Islet precursor cell (in vitro differentiated cells): ENCODE results near the gene COPS8.

Experiments used
- DNase-seq: peaks from one replicate; pipeline ENCODE4 v3.0.0-alpha.2; 2018

The COPS8 gene

GRCh38 chr2:237101118-237101979, 15.7 kb downstream of the COPS8 start:
- DNase-seq, result no peak

- DNase-seq, result no peak
These were observed 16.7 kb downstream of the COPS8 start for GRCh38 chr2:237102428-237102827.

DNA sequence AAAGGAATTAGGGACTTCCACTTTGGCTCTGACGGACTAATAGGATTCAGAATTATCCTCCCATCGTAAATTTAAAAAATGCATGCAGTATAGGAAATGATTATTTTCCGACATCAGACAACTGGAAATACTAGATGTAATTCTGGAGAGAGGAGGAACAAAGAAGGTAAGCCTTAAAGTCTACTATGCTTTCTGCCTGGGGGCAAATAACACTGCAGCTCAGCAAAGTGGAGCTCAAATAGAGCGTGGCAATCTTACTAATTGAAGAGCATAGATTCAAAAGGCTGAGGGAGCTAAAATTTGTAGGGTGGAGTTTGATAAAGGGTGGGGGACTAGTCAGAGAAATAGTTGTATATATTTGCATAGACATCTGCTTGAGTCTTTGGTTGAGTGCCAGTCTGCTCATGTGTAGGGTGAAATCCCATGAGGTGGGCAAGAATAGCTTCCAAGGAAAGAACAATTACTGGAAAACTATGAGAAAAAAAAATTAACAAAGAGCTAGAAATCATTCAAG, 23.8 kb downstream of the COPS8 start:
- DNase-seq, result no peak

GRCh38 chr2:237113026-237113795, 27.5 kb downstream of the COPS8 start:
- no peak for DNase-seq

DNA sequence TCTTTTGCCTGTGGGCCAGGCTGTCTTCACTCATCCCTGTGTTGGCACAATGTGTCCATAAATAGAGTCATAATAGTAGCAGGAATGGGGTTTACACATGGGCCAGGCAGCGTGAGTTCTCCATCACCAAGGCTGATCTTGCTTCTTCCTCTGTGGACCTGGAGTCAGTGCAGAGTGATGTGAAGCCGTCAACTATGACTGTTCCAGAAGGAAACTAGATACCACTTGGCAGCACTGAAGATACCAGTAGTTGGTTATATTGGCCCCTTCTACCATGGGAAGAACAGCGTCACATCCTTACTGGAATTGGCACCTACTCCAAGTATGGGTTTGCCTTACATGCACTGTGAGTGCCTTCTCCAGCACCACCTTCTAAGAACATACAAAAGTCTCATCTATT, 30.2 kb downstream of the COPS8 start:
- DNase-seq, result no peak

GRCh38 chr2:237116431-237116830, 30.7 kb downstream of the COPS8 start:
- DNase-seq, result no peak

DNA sequence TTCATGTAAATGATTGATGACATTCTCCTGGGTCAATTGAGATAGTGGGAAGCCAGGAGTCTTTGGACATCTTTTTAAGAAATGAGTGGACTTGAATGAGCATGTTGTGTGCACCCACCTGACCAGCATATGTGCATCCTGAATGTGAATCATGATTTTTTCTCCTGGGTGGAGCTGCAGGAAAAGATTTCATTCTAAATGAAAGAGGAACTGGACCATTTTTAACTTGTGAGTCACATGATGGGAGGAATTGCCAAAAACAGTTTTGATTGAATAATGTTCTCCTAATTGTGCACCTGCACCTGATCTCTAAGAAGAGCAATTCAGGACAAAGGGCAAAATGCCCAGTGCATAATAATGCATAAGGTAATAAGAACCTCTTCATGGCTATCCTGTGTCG, 32.3 kb downstream of the COPS8 start:
- DNase-seq, result no peak

- DNase-seq, result no peak
These were observed 33.0 kb downstream of the COPS8 start for GRCh38 chr2:237118561-237119155.

DNA sequence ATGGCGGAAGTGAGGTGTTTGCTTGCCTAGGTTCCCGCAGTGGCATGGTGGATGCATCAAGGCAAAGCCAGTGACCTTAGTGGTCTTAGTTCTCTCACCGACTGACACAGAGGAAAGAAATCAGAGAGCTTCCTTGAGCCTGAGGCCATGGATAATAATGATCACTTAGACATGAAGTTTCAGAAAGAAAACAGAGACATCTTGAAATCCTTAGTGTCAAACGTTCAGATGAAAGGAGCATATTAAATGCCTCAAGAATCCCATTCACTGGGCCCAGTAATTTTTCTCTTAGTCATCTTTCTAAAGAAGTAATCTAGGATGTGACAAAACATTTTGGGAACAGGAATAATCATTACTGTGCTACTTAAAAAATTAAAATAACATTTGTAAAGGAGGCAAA, 35.2 kb downstream of the COPS8 start:
- no peak for DNase-seq

DNA sequence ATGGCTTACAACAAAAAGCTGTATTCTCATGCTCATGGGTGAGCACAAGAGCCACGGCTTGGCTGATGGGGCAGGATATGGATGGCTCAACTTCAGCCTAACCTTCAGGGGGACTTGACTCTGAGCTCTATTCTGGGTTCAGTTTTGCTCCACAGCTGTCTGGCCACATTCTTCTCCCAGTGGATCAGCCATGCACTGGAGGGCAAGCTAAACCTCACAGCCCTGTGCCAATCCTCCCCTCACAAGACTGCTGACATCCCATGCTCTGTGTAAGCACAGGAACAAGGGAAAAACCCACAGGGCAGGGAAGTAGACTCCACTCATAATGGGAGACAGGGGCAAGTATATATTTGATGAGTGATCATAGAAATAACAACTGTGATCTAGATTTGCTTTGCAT, 35.6 kb downstream of the COPS8 start:
- no peak for DNase-seq

DNA sequence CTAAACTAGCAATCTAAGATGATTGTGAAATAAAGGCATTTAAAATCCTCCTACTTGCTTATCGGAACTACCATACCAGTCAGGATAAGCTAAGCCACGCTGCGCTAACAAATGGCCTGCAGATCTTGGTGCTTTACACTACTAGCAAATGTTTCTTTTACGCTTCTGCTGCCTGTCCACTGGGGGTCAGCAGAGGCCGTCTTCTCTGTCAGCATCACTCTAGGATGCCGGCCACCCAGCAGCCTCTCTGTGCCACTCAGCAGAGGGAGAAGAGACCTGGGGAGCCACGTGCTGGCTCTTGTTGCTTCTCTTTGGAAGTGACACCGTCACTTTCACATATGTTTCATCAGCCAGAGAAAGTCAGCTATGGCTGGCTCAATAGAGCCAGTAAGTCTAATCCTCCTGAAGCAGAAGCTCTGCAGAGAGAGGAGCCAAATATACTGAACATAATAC, 36.6 kb downstream of the COPS8 start:
- DNase-seq, result peak; percentile 90

DNA sequence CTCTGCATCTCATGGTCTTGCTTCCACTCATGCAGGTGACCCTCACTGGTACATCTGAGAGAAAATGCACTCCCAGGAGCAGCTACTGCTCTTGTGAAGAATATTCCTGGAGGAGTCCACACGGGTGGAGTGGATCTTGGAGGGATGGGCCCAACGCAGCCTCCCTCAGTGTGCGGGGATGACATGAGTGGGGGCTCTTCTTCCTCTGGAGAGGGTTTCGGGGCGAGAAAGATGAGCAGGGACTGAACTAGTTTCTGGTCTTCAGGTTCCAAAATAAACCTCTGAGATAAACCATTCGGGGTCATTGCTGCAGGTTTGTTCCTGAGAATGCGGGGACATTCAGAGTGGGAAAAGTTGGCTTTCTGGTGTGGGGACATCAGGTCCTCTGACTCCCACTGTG, 39.1 kb downstream of the COPS8 start:
- no peak for DNase-seq

DNA sequence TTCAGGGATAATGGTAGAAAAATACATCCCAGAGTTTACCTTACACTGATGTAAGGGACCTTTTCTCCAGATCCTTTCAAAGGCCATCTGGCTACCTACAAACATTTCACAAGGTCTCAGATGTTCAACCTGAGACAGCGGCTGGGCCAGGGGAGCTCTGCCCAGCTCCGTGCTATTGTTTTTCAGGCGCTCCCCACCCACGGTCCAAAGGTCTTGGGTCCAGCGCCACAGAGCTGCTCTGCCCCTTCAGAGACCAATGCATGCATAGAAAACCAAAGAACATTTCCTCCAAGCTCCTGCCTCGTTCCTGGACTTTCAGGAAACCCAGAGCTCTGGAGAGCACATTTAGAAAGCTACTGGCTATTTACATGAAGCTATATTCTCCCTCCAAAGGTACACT, 40.3 kb downstream of the COPS8 start:
- no peak for DNase-seq

DNA sequence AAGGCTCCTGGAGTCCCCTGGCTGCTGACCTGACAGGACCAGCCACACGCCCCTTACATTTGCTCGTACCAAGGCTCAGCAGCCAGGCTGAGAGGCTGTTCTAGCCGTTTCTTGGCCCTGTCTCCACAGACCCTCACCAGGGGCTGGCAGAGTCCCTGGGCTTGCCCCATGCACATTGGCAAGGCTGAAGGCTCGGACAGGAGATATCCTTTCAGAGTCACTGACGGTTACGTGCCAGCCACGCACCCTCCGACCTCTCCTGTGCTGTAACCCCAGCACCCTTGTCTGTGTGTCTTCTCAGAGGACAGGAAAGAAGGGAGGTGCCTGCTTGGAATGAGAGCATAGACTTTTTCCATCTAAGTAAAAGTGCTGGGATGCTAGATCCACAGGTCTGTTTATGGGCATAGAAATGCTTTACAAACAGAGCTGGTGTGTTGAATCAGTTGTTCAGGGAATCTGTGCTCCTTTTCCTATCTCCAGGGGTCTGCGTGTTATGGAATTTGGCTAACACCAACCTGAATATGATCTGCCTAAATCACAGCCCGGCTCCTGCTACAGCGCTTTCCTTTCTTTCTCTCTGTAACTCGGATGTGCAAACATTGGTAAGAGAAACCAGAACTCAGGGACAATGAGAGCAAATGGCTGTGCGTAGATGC, 41.0 kb downstream of the COPS8 start:
- no peak for DNase-seq

DNA sequence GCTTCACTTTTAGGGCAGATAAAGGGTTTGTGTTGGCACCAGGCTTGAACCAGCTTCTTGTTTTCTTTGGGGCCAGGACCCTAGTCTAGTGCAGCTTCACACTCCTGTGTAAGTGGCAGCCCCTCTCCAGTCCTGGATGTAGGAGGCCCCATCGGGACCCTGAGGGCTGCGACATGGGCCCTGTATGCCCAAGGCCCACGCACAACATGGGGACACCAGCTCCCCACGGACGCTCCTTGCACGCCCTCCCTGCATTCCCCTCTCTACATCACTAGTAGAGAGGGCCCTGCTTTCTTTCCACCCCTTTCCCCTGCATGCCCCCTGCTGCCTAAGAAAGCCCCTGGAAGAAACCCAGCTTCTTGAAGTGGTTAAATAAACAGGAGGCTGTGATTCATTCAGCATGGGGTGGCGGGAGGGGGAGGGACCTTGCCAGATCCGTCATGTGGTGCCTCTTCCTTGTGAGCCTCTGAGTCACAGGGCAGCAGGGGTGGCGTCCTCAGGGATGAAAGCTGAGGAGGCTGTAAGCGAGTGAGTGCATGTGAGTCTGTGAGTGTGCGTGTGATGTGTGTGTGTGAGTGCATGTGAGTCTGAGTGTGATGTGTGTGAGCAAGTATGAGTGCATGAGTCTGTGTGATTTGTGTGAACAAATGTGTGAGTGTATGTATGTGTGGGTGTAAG, 42.5 kb downstream of the COPS8 start:
- peak; percentile 96 for DNase-seq

GRCh38 chr2:237128845-237129592, 43.3 kb downstream of the COPS8 start:
- DNase-seq, result no peak

DNA sequence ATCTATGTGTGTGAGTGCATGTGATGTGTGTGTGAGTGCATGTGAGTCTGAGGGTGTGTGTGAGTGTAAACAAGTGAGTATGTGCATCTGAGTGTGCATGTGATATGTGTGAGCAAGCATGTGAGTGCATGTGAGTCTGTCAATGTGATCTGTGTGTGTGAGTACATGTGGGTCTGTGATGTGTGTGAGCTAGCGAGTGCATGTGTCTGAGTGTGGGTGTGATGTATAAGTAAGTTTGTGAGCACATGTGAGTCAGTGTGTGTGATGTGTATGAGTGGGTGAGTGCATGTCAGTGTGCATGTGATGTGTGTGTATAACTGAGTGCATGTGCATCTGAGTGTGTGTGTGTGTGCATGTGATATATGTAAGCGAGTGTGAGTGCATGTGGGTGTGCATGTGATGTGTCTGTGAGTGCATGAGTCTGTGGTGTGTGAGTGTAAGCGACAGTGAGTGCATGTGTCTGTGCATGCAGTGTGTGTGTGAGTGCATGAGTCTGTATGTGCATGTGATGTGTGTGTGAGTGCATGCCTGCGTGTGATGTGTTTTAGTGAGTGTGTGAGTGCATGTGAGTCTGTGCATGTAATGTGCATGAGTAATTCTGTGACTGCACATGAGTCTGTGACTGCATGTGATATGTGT, 44.1 kb downstream of the COPS8 start:
- no peak for DNase-seq

- no peak for DNase-seq
These were observed 45.1 kb downstream of the COPS8 start for GRCh38 chr2:237130562-237131421.

GRCh38 chr2:237131749-237132533, 46.3 kb downstream of the COPS8 start:
- DNase-seq, result no peak
